ENCODE results near the gene CBLB.

DNA sequence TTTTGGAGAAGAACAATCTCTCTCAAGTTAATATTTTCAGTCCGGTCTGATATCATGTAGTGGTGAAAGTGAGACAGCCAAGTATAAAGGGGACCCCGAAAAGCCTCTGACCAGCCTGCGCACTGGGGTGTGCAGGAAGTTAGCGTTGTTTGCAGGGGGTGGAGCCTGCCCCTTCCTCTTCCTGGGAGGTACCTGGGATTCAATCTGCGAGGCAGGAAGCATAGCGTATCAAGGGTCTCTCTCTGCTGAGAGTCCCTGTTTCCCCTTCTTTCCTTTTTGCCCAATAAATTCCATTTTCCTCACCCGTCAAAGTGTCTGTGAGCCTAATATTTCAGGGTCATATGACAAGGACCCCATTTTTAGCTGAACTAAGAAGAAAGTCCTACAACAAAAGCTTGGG is 44.8 kb upstream of the CBLB start:
- TF ChIP-seq POLR2A (IDR thresholded peaks at IDR 0.05), result no peak
- TF ChIP-seq, protein P1, sequence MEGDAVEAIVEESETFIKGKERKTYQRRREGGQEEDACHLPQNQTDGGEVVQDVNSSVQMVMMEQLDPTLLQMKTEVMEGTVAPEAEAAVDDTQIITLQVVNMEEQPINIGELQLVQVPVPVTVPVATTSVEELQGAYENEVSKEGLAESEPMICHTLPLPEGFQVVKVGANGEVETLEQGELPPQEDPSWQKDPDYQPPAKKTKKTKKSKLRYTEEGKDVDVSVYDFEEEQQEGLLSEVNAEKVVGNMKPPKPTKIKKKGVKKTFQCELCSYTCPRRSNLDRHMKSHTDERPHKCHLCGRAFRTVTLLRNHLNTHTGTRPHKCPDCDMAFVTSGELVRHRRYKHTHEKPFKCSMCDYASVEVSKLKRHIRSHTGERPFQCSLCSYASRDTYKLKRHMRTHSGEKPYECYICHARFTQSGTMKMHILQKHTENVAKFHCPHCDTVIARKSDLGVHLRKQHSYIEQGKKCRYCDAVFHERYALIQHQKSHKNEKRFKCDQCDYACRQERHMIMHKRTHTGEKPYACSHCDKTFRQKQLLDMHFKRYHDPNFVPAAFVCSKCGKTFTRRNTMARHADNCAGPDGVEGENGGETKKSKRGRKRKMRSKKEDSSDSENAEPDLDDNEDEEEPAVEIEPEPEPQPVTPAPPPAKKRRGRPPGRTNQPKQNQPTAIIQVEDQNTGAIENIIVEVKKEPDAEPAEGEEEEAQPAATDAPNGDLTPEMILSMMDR (IDR thresholded peaks at IDR 0.05), result no peak
